GM21447 (cell line): ENCODE data around the gene KCNA3.

ENCODE experiments used
- ATAC-seq: cut with Tn5 transposase; IDR thresholded peaks from one replicate; pipeline ENCODE4 v1.9.1; 2021; ENCODE audit not compliant: unreplicated experiment

The KCNA3 gene

DNA sequence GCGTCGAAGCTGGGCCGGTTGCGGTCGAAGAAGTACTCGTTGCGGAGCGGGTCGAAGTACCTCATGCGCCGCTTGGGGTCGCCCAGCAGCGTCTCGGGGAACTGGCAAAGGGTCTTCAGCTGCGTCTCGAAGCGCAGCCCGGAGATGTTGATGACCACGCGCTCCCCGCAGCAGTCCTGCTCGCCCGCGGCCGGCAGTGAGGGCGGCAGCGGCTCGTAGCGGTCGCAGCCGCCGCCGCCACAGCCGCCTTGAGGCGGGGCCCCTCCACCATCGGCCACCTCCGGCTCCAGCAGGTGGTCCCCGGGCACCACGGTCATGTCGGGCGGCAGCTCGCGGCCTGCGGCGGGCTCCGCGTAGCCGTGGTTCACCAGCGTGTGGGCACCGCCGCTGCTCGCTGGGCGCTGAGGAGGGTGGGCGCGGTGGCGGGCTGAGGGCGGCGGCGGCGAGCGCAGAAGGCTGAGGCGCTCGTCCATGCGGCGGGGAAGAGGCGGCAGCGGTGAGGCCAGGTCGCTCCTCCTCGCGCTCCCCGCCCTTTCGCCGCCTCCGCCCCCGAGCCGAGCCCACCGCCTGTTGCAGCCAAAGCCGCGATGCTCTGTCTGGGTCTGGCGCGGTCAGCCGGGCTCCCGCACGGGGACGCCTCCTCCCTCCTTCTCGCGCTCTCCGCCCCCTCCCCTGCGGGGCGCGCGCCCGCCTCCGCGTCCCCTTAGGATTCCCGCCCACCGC, at the start of gene KCNA3:
Gene KCNA3 (minus strand): TSS at position 604 of the 723 bp plus-strand sequence. CDS start 131 bp downstream, at position 473.
- ATAC-seq, result no peak

DNA sequence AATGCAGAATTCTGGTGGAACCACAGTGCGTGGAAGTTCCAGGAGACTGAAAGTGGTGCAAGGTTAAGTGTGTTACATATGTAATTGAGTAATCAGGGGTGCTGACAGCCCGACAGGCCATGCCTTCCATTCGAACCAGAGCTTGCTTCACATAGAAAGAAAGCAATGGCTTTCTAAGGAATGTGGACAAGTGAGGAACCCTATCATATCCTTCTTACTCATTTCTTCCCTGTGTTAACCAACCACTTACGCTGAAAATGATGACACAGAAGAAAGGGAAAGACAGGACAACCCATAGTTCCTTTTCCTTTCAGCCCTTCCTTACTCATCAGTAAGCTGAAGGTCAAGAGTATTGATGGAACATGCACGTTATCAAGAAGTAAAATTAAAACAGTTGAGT, 48.1 kb upstream of the KCNA3 start:
- ATAC-seq, result no peak

DNA sequence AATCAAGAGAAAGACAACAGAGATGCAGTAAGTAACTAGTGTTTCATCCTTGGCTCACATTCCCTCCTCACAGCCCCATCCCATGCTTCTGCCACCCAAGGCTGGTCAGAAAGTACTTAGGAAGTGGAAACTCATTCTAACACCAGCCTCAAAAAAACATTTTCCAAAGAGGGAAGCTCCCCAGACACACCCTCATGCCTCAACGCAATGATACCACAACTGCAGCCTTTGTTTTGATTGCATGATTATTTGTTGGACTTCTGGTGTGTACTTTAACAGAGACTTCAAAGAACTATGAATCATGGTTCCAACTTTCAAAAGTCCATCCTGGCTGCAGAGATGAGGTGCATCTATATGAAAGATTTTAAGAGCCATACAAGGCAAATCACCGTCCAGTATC, 45.2 kb upstream of the KCNA3 start:
- ATAC-seq, result no peak

DNA sequence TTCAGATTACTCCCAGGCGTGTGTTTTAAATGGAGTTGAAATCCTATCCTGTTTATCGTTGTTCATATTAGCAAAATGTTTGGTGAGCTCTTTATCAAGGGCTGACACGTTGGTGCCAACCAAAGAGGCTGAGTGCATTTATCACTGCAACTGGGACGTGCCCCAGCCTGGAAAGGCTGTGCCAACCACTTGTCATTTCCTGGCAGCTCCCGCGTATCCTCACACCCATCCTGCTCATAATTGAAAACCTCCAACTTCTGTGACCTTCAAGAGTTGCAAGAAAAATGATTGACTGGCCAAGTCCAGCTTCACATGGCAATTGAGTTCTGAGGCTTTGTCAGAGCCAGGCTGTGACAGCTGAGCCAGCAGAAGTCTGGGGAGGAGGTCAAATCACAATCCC, 43.7 kb upstream of the KCNA3 start:
- no peak for ATAC-seq

DNA sequence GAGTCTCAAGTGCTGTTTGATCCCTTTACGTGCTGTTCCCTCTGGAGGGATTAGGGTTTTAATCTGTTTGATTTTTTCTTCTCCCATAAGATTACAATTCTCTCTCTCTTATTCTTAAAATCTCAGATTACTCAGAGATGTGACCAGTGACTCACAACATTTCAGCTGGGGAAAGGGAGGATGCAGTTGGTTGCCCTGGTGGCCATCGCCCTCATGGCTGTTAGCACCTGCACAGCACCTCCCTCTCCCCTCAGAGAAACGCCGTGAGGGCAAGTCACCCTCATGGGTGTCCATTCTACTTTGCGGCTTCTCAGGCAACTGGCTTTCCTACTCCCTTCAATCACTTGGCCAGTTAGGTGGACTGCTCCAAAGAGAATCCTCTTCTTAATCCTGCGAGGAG, 42.4 kb upstream of the KCNA3 start:
- no peak for ATAC-seq

DNA sequence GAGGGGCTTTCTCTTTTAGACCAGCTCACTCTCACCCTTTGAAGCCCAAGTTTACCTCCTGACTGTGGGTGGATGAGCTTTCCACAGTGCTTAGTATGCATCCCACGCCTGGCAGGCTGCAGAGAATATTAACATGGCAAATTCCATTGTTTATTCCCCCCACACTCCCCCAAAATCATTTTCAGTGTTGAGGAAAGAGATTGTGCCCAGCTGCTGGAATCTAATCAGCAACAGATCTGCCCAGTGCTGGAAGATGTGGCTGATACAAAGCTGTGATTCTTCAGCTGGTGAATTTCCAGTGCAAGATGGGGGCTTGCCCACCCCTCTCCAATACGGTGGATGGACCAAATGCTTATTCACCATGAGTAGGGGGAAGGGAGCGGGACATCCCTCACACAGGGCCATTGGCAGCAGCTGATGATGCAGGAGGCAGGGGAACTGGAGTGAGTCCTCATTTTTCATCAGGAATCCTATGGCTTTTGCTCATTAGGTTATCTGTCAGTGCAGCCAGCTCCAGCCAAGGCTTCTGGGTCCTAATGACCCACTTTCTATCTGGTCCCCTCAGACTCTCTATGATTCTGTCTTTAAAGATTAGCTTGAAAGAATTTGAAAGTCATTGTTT, 39.7 kb upstream of the KCNA3 start:
- no peak for ATAC-seq

DNA sequence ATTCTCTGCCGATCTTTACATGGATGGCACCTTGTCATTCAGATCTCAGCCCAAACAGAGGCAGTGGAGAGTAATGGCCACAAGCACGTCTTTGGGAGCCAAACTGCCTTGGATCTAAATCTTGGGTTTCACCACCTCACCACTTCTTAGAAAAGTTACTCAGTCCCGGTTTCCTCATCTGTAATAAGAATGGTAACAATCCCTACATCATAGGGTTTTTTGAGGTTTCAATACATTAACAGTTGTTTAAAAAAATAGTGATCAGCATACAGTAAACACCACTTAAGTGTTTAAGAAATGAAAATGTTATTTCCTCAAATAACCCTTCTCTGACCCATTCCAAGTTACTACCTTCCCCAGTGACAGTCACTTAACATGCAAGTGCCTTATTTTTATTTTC, 38.5 kb upstream of the KCNA3 start:
- no peak for ATAC-seq

DNA sequence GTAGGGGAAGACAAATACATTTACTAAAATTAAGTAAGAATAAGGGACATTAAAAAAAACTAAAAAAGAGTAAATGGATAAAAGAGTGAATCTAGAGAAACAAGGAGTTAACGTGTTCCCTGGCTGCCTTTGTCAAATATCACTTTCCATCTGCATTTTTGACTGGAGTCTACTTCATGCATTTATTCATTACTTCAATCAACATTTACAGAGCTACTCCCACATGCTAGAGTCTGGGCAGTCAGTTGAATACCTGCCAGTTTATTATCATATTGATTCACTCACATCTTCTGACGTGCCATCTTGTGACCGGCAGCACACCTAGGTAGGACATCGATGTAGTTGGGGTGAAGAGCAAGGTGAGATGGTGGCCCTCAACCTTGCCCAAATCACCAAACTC, 35.6 kb upstream of the KCNA3 start:
- no peak for ATAC-seq

DNA sequence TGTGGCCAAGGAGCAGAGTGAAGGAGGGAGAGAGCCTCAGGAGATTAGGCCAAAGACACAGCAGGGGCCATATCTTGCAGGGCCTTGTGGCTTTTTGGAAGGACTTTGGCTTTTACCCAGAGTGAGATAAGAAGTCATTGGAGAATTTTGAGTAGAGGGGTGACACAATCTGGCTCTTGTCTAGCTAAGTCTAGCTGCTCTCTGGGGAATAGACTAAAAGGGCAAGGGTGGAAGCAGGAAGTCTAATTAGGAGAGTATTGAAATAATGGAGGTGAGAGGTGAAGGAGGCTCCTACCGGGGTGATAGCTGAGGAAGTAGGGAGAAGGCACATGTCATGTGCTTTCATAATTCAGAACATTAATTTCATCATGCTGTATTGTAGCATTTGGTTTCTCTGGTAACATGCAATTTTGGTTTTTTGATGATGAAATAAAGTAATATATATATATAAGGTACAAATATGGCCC, 34.3 kb upstream of the KCNA3 start:
- no peak for ATAC-seq

DNA sequence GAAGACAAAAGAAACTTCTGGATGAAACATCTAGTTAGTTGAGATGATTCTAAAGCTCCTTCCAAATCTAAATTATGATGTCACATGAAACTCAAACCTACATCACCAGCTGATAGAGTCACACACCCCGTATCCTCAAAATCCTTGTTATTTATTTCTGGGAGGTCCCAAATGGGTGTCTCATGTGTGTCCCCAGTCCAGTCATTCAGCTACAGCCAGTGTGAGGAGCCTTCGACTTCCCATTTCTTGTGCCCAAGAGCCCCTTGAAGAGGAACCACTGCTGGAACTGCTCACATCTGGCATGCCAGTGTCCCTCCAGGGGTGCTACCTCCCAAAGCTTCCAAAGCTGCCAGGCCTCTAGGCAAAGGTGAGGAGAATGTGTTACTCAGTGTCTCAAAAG, 32.5 kb upstream of the KCNA3 start:
- no peak for ATAC-seq

DNA sequence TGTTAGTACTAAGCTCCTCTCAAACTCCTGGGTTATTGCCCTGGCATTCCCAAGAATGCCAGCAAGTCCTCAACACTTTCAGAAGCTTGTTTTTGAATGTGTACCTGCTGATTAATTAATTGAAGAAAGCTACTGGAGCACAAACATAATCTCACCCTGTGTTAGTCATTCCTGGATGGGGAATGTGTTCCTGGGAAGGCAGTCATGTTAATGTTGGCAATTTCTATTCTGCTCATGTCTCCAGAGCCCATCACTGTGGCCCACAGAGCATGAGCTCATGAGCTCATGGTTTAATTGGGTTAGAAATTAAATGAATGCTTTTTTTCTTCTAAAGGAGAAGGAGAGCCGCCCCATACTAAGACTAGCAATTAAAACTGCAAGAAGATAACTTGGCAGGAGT, 31.9 kb upstream of the KCNA3 start:
- ATAC-seq, result no peak

DNA sequence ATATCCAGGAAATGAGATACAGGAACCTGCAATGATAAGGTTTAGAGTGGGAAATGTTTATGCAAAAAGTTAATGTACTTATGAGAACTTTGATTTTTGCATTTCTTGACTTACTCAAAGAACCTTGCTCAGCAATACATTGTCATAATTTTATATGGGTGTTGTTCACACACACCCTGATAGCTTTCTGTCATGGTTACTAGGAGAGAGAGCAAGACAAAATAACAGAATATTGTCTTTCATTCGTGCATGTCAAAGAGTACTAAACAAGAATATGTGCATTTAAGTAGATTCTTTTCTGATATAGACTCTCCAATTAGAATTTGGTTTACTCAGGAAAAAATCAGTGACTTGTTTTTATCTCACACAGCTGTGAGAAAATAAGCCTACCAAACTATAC, 27.5 kb upstream of the KCNA3 start:
- no peak for ATAC-seq

DNA sequence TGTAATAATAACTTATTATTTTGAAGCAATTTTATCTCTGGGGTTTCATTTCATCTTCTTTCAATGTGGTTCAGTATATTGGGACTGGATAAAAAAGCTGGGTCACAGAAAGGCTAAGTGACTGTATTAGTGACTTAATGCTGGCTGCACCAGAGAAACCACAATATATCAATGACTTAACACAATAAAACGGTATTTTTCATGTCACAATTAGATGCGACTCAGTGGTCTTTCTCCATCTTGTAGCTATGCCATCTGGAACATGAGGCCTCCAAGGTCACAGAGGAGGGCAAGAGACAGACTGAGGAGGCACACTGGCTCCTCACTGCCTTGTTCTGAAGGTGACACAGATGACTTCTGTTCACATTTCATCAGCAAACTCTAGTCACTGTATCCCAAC, 26.0 kb upstream of the KCNA3 start:
- no peak for ATAC-seq

DNA sequence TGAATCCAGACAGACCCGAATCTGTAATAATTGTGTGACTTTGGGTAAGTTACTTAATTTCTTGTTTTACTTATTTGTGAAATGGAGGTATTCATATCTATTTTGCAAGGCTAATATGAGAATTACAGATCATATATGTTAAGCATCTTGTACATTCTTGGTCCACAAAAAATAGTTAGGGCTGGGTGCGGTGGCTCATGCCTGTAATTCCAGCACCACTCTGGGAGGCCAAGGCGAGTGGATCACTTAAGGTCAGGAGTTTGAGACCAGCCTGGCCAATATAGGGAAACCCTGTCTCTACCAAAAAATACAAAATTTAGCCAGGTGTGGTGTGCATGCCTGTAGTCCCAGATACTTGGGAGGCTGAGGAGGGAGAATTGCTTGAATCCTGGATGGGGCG, 22.9 kb upstream of the KCNA3 start:
- no peak for ATAC-seq

DNA sequence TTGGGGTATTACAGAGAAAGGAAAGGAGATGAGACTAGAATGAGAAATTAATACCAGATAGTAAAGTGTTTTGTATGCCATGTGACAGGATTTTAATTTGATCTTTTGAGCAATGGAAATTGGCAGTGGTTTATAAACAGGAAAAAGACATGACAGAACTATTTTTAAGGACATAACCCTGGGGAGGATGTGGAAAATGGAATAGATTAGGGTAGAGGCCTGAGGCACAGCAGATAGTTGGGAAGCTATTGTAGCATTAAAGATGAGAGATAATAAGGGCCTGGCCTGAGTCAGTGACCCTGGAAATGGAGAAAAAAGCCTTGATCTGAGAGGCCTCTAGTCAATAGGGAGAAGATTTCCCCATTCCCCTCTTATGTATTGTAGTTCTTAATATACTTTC, 22.1 kb upstream of the KCNA3 start:
- no peak for ATAC-seq

DNA sequence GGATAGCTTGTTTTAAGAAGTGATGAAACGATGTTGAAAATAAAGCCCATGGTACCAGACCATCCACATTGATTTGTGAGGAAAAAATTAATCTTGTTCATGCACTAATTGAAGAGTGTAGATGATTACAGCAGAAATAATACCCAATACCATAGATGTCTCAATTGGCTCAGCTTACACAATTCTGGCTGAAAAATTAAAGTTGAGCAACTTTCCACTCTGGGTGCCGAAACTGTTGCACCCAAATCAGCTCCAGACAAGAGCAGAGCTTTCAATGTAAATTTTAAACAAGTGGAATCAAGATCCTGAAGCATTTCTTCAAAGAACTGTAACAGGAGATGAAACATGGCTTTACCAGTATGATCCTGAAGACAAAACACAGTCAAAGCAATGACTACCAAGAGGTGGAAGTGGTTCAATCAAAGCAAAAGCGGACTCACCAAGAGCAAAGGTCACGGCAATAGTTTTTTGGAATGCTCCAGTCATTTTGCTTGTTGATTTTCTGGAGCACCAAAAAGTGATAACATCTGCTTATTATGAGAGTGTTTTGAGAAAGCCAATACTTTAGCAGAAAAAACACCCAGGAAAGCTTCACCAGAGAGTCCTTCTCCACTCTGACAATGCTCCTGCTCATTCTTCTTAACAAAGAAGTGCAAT, 16.1 kb upstream of the KCNA3 start:
- ATAC-seq, result no peak

DNA sequence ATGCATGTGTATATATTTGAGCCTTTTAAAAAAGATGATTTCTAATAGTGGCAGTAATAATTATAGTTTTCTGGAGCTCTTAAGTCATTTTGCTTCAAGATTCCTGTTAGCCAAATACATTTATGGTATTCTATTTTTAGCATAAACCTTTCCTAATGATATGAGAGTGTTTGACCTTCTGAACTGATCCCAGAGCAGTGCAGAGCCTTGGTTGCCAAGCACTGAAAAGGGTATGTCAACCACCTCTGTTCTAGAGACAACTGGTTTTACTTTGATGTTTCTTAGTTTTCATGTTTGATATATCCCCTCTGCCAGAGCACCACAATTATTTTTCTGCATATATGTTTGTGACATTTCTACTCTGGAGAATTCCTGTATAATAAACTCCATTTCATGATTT, 15.1 kb upstream of the KCNA3 start:
- no peak for ATAC-seq

DNA sequence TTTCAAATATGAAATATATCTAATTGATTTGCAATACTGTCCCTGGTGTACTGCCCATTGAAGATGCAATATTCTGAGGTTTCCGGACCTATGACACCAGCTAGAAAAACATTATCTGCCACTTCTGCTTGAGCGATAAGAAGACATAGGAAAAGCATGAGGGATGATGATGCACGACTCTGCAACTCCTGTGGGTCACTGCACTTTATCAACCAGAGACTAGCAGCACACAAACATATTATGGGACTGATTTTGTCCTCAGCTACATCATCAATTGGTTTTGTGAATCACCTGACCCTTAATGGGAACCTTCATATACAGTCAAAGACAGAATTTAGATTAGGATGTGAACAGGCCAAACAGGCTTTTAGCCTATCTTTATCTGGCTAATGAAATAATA, 13.8 kb upstream of the KCNA3 start:
- no peak for ATAC-seq

DNA sequence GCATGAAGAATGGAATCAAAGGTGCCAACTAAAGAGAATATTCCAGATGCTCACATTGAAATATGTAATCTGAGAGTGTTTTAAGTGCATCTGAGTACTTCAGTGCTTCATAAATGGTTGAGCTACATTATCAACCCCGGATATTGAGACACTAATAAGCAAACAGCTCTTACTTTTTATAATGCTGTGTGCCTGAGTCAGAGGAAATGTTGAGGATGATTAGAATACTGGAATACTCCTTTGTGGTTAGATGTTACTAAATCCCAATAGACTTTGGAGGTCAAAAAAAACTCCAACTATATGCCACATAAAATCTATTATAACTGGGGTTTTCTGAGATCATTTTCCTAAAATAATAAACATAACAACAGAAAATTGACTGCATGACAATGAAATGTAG, 12.5 kb upstream of the KCNA3 start:
- ATAC-seq, result no peak

DNA sequence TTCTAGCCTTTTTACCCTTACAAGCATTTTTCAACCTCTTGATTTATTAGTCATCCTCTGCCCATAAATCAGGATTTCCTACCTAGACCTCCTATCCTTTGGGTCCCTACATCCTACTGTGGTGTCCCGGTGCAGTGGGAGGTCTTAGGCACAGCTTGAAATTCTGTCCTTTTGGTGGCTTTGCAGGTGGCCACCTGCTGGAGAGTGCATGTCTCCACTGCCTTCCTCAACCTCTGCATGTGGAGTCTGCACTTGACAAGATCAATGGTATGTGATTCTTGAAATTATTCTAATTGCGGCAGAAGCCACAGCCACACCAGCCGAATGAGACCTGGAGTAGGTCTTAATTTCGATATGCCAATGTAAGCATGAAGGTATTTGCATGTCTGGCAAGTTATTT, 11.4 kb upstream of the KCNA3 start:
- no peak for ATAC-seq

DNA sequence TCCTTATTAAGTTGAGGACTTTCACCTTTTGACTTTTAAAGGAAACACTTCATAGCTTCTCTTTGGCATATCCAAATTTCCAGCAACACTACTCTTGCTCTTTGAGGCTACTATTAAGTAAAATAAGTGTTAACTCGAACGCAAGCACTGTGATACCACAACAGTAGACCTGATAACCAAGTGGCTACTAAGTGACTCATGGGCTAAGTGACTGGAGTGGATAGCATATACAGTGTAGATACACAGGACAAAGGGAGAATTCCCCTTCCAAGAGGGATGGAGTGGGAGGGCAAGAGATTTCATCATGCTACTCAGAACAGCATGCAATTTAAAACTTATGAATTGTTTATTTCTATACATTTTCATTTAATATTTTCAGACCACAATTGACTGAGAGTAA, 9.8 kb upstream of the KCNA3 start:
- ATAC-seq, result no peak

DNA sequence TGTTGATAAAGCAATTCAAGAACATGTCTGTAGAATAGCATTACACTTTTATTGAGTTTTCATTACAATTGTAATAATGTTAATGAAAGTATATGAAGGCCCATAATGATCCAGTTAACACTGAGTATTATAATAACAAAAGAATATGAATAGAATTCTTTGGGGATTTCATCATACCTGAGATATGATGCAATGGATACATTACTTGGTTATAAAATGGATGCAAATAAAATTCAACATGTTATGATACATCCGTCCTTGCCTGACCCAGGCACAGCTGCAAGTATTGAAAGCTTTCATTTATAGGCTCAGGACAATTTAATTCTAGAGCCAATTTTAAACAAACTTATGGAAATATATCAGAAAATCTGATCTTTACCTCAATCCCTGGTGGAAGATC, 8.2 kb upstream of the KCNA3 start:
- ATAC-seq, result no peak
